Endothelial cell of hepatic sinusoid (primary cell): ENCODE measurements around the gene CAMTA1.

Experiments
- in situ Hi-C: cut with HindIII; loops from 2 replicates; pipeline ENCODE4 v1.10.0; 2017; ENCODE audit warnings: low sequenced_read_pairs

CAMTA1 gene

GRCh38 chr1:7289694-7290093 is 504.4 kb downstream of the CAMTA1 start:
- in situ Hi-C loops, result no loop called here

GRCh38 chr1:7290971-7291970 is 506.0 kb downstream of the CAMTA1 start:
- in situ Hi-C loops, result no loop called here

- in situ Hi-C loops, result no loop called here
Observed at GRCh38 chr1:7292036-7292681, 506.9 kb downstream of the CAMTA1 start.

- in situ Hi-C loops, result no loop called here
Observed at GRCh38 chr1:7292714-7293419, 507.6 kb downstream of the CAMTA1 start.

GRCh38 chr1:7293702-7294629 is 508.7 kb downstream of the CAMTA1 start:
- in situ Hi-C loops, result no loop called here

GRCh38 chr1:7294636-7295035 is 509.4 kb downstream of the CAMTA1 start:
- in situ Hi-C loops, result no loop called here

GRCh38 chr1:7295946-7296345 is 510.7 kb downstream of the CAMTA1 start:
- in situ Hi-C loops, result no loop called here

- in situ Hi-C loops, result no loop called here
Observed at GRCh38 chr1:7296968-7297367, 511.7 kb downstream of the CAMTA1 start.

GRCh38 chr1:7298145-7298544 is 512.9 kb downstream of the CAMTA1 start:
- in situ Hi-C loops, result no loop called here

GRCh38 chr1:7298749-7299151 is 513.5 kb downstream of the CAMTA1 start:
- in situ Hi-C loops, result no loop called here

- in situ Hi-C loops, result no loop called here
Observed at GRCh38 chr1:7299329-7299799, 514.1 kb downstream of the CAMTA1 start.

GRCh38 chr1:7299994-7300393 is 514.7 kb downstream of the CAMTA1 start:
- in situ Hi-C loops, result no loop called here

- in situ Hi-C loops, result no loop called here
Observed at GRCh38 chr1:7300893-7301663, 515.8 kb downstream of the CAMTA1 start.

- in situ Hi-C loops, result no loop called here
Observed at GRCh38 chr1:7301664-7301981, 516.4 kb downstream of the CAMTA1 start.

- in situ Hi-C loops, result no loop called here
Observed at GRCh38 chr1:7302126-7302525, 516.9 kb downstream of the CAMTA1 start.

GRCh38 chr1:7302873-7303272 is 517.6 kb downstream of the CAMTA1 start:
- in situ Hi-C loops, result no loop called here

GRCh38 chr1:7303554-7304317 is 518.5 kb downstream of the CAMTA1 start:
- in situ Hi-C loops, result no loop called here

GRCh38 chr1:7313081-7313546 is 527.9 kb downstream of the CAMTA1 start:
- in situ Hi-C loops, result no loop called here

- in situ Hi-C loops, result no loop called here
Observed at GRCh38 chr1:7313826-7314225, 528.6 kb downstream of the CAMTA1 start.
